Measurements from ENCODE around the gene ZNF827.

DNA sequence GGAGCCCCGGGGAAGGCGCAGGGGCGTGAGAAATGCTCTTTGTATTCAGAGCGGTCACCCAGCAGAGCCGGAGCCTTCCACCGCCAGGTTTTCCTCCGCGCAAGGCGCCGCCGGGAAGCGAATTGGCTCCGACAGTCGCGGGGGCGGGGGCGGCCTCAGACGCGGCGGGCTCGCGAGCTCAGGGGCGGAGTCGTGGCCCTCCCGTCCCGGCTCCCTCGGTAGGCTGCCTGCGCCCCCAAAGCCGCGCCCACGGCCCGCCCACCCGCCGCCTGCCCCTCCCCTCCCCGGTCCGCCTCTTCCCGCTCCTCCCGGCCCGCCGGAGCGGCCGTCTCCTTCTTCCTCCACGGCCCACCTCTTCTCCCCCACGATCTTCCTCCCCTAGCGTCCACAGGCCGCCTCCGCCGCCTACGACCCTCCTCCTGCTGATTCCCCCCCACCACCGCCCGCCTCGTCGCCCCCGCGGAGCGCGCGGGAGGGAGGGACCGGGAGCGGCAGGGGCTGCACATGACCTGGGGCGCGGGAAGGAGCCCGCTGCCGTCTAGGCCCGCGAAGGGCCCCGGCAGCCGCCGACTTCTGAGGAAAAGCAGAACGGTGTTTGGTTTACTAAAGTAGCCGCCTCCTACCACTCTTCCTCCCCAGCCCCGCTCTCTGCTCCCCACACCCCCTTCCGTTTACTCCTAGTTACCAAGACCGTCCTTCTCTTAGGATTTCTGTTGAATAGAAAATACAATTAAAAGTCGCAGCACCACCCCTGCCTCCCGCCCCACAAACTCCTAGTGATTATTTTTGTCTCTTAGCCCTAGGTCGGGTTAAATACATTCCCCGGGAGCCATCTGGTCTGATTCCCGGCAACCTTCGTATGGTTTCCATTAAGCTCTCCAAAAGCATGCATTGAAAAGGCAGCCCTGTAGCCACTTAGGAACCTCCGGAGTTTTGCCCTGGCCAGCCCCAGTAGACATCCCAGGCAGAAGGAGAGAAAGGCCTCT lies 205.4 kb downstream of the ZNF827 start:
- peak in 2 of 4 donors; percentile 67 to 83 for TF ChIP-seq POLR2A (IDR thresholded peaks at IDR 0.05)
- TF ChIP-seq, protein P1, sequence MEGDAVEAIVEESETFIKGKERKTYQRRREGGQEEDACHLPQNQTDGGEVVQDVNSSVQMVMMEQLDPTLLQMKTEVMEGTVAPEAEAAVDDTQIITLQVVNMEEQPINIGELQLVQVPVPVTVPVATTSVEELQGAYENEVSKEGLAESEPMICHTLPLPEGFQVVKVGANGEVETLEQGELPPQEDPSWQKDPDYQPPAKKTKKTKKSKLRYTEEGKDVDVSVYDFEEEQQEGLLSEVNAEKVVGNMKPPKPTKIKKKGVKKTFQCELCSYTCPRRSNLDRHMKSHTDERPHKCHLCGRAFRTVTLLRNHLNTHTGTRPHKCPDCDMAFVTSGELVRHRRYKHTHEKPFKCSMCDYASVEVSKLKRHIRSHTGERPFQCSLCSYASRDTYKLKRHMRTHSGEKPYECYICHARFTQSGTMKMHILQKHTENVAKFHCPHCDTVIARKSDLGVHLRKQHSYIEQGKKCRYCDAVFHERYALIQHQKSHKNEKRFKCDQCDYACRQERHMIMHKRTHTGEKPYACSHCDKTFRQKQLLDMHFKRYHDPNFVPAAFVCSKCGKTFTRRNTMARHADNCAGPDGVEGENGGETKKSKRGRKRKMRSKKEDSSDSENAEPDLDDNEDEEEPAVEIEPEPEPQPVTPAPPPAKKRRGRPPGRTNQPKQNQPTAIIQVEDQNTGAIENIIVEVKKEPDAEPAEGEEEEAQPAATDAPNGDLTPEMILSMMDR (IDR thresholded peaks at IDR 0.05) = peak in 2 of 6 experiments; percentile 19 to 36
